Measurements from ENCODE around the gene FSIP1. TPM values are rescaled to one million over a fixed set of nuclear protein-coding genes. Genes with fewer than 3 reads are reported as not detected.

FSIP1 gene
- polyA plus RNA-seq, 3 donors, result 1.4 to 2.6 (median 2.0) TPM

GRCh38 chr15:39667382-39668127, 115.1 kb downstream of the FSIP1 start:
- no peak for DNase-seq (ENCODE audit: extremely low read depth in 1 of 11, low read depth in 9 of 11, low spot score in 4 of 11)

GRCh38 chr15:39666677-39667076, 116.0 kb downstream of the FSIP1 start:
- DNase-seq (ENCODE audit: extremely low read depth in 1 of 11, low read depth in 9 of 11, low spot score in 4 of 11), result no peak

DNA sequence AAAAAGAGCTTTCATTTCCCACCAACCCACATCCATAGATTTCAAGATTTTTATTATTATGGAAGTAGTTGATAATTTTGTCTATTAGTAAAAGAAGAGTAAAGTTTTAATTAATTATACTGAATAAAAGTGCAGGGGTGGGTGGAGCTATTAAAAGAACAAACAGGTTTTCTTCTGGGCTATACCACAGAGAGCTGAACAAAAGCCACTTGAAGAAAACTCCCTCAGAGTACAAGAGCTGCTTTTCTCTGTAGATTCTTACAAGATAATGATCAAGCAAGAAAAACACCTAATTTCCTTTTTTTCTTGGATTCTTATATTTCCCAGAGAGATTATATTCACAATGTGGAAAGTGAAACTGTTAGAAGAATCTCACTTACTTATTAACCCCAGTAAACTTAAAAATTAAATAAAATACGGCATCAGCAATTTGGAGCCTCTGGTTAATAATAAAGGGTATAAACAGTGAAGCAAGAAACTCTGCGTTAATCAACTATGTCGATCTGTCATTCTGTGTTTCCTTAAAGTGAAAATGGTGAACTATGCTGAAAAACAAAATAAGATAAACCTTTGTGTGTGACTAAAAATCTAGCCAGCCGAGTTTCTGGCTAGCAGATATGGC, 116.9 kb downstream of the FSIP1 start:
- DNase-seq (ENCODE audit: extremely low read depth in 1 of 11, low read depth in 9 of 11, low spot score in 4 of 11), result no peak

GRCh38 chr15:39663704-39664250, 118.9 kb downstream of the FSIP1 start:
- DNase-seq (ENCODE audit: extremely low read depth in 1 of 11, low read depth in 9 of 11, low spot score in 4 of 11), result no peak

DNA sequence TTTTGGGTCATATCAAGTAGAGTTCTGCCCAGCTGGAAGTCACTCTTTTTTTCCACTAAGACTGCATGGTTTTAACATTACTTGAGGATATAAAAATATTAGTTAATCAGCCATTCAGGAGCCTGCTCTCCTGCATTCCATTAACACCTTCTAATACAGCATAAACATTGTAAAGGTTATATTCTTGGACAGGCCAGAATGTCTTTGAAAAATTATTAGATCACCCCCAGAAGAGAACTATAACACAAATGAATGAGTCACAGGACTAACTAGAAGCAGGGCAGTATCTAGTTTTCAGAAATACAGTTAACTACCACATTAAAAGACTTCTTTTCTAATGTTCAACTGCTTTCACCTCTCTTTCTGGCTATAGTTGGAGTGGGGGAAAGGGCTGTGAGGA, 120.9 kb downstream of the FSIP1 start:
- no peak for DNase-seq (ENCODE audit: extremely low read depth in 1 of 11, low read depth in 9 of 11, low spot score in 4 of 11)

- DNase-seq (ENCODE audit: extremely low read depth in 1 of 11, low read depth in 9 of 11, low spot score in 4 of 11), result no peak
Measured at GRCh38 chr15:39658740-39659139, 123.9 kb downstream of the FSIP1 start.

DNA sequence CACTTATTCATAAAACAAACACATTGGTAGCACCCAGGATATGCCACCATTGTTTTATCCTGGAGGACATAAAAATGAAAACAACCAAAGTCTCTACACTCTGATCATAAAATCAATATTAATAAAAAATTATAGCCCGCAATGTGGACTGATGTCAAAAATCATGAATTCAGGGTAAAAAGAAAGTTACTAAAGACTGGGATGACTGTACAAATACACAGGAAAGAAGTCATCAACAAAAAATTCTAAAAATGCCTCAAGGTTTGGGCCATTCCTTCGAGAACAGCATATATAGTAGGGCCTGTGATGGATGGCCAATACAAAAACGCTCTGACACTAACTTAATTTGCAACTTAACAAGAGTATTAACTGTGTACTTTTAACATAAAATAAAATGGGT, 125.0 kb downstream of the FSIP1 start:
- DNase-seq (ENCODE audit: extremely low read depth in 1 of 11, low read depth in 9 of 11, low spot score in 4 of 11), result no peak

GRCh38 chr15:39657181-39657580, 125.5 kb downstream of the FSIP1 start:
- DNase-seq (ENCODE audit: extremely low read depth in 1 of 11, low read depth in 9 of 11, low spot score in 4 of 11), result no peak

- no peak for DNase-seq (ENCODE audit: extremely low read depth in 1 of 11, low read depth in 9 of 11, low spot score in 4 of 11)
Measured at GRCh38 chr15:39654304-39654703, 128.3 kb downstream of the FSIP1 start.

- DNase-seq (ENCODE audit: extremely low read depth in 1 of 11, low read depth in 9 of 11, low spot score in 4 of 11), result no peak
Measured at GRCh38 chr15:39651881-39652280, 130.8 kb downstream of the FSIP1 start.

GRCh38 chr15:39651295-39651694, 131.3 kb downstream of the FSIP1 start:
- DNase-seq (ENCODE audit: extremely low read depth in 1 of 11, low read depth in 9 of 11, low spot score in 4 of 11), result no peak

- no peak for DNase-seq (ENCODE audit: extremely low read depth in 1 of 11, low read depth in 9 of 11, low spot score in 4 of 11)
Measured at GRCh38 chr15:39649757-39650156, 132.9 kb downstream of the FSIP1 start.

DNA sequence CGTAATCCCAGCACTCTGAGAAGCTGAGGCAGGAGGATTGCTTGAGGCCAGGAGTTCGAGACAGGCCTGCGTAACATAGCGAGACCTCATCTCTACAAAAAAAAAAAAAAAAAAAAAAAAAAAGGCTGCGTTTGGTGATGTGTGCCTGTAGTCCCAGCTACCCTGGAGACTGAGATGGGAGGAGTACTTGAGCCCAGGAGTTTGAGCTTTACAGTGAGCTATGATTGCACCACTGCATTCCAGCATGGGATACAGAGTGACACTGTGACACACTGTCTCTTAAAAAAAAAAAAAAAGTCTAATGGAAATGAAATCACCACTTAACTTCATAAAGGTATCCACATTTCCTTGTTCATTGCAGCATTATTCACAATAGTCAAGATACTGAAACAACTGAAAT, 136.2 kb downstream of the FSIP1 start:
- DNase-seq (ENCODE audit: extremely low read depth in 1 of 11, low read depth in 9 of 11, low spot score in 4 of 11), result no peak

- no peak for DNase-seq (ENCODE audit: extremely low read depth in 1 of 11, low read depth in 9 of 11, low spot score in 4 of 11)
Measured at GRCh38 chr15:39645976-39646257, 136.7 kb downstream of the FSIP1 start.

DNA sequence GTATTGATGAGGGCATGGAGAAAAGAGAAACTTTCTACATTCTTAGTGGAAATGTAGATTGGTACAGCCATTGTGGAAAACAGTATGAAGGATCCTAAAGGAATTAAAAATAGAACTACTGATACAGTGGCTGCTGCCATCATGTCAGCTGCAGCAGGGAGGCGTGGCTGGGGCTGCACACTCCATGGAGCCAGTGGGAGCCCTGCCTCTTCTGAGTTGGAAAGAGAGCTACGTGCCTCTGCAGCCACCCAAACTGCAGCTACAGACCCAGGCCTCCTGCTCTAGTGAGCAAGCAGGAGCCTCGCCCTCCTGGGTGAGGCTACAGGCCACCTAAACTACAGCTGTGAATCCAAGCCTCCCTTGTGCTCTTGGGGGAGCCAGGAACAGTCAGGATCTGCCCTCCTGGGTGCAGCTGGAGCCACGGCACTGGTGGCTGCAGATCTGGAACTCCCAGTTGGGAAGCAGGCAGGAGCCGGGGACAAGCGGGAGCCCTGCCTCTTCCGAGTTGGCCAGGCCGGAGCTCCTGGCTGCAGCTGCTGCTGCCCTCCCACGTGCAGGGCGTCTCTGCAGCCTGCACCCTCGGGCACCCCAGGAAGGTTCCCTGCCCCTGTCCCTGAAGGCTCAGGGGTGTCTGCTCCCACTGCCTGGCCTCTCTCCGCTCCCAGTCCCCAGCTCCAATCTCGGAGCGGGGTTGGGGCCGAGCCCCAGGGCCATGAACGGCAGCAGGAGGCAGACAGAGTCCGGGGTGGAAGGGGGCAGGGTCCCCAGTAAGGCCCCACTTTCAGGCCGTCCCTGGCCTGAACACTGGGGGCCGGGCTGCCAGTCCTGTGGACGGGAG, 137.3 kb downstream of the FSIP1 start:
- no peak for DNase-seq (ENCODE audit: extremely low read depth in 1 of 11, low read depth in 9 of 11, low spot score in 4 of 11)

DNA sequence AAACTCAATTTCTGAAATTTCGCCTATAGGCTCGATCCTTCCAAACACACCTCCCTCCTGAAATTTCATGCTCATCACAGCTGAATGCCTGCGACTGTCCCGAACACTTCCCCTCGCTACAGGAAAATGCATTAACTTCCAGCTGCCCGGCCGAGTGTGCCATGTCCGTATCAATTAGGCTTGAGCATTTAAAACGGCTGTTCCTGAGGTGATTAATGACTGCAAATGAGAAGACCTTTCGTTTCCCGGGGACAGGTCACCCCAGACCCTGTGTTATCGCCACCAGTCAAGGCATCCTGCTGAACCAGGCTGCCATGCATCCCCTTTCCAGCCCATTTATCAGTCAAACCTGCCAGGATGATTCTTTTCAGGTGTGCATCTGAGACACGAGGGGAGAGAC, 138.5 kb downstream of the FSIP1 start:
- no peak for DNase-seq (ENCODE audit: extremely low read depth in 1 of 11, low read depth in 9 of 11, low spot score in 4 of 11)

GRCh38 chr15:39643727-39644126, 138.9 kb downstream of the FSIP1 start:
- DNase-seq (ENCODE audit: extremely low read depth in 1 of 11, low read depth in 9 of 11, low spot score in 4 of 11), result no peak

DNA sequence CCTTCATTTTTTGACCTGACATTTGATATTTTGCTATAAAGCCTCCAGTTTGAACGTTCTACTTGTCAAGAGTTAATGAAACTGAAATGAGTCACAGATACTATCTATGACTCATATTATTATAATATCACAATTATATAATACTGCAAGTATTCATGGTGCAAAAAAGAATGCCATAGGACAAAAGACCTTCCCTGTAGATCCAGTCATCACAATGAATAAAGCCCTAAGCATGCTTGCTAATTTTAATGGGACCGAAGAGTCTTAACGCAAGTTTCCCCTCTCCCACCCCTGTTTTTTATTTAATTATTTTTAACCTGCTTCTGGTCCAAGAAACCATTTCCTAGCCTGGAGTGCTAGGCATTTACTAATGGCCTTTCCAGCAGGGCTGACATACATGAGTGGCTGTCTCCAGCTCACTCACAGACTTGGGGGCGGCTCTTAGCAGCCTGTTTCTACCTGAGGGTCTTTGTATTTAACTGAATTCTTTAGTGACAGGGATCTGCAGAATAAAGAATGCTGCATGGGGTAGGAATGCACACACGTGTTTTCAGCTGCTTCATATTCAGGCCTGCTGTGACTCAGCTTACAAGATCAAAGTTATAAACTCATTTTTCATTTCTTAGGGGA, 140.5 kb downstream of the FSIP1 start:
- DNase-seq (ENCODE audit: extremely low read depth in 1 of 11, low read depth in 9 of 11, low spot score in 4 of 11), result no peak

DNA sequence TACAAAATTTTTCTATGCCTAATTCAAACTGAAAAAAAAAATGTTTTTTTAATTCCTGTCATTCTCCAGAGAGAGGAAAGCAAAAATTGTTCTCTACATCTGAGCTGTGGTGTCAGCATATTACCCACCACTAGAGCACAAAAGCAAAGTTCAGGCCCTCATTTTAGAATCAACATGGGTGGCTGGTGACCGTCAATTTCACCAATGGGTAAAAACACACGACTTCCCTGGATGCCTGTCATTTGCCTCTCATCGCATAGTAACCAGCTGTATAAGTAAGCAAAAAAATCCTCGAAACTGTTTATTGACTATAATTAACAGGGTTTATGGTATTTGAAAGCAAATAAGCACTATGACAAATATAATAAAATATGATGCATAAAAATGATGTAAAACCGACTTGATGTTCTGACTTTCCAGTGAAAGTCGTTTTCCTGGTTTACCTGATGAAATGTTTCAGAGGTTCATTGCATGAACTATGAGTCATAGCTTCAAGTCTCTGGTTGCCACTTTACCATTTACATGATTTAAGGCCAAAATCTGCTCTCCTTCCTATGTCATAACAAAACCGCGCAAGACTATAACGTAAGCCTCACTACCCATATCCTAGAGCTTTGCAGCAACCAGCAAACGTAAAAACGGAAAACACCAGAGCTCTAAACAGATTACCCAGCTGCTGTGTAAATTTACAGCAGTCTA, 141.3 kb downstream of the FSIP1 start:
- DNase-seq (ENCODE audit: extremely low read depth in 1 of 11, low read depth in 9 of 11, low spot score in 4 of 11), result no peak

Measured in renal cortex interstitium (tissue), 11 donors.